ENCODE data around the gene MOK. TPM values are rescaled to one million over a fixed set of nuclear protein-coding genes. Genes with fewer than 3 reads are reported as not detected.
"Not testable (repeated sequence)": the region's sequence is repeated elsewhere in the genome, so short reads cannot be mapped to it uniquely, and the experiment has no call there.

Gene MOK
- total RNA-seq, 2 donors from 2014 or later: 8.4 to 10.0 TPM

- intact Hi-C loops (cut with DNase I): no loop called here
- DNase-seq (ENCODE audit: low spot score): no peak
Observed at GRCh38 chr14:102255401-102256190, 49.4 kb downstream of the MOK start.

- intact Hi-C loops (cut with DNase I): no loop called here
- no peak for DNase-seq (ENCODE audit: low spot score)
Observed at GRCh38 chr14:102252834-102253801, 51.8 kb downstream of the MOK start.

GRCh38 chr14:102251161-102251560 lies 53.8 kb downstream of the MOK start:
- peak; percentile 29 for DNase-seq (ENCODE audit: low spot score)
- intact Hi-C loops (cut with DNase I): no loop called here

GRCh38 chr14:102250636-102251035 lies 54.3 kb downstream of the MOK start:
- peak; percentile 72 for DNase-seq (ENCODE audit: low spot score)
- intact Hi-C loops (cut with DNase I): no loop called here

GRCh38 chr14:102249981-102250380 lies 55.0 kb downstream of the MOK start:
- peak; percentile 47 for DNase-seq (ENCODE audit: low spot score)
- intact Hi-C loops (cut with DNase I): no loop called here

- DNase-seq (ENCODE audit: low spot score): peak; percentile 42
- intact Hi-C loops (cut with DNase I): no loop called here
Observed at GRCh38 chr14:102249041-102249440, 55.9 kb downstream of the MOK start.

- DNase-seq (ENCODE audit: low spot score): no peak
- intact Hi-C loops (cut with DNase I): no loop called here
Observed at GRCh38 chr14:102248121-102248520, 56.8 kb downstream of the MOK start.

GRCh38 chr14:102246071-102246470 lies 58.9 kb downstream of the MOK start:
- peak; percentile 9 for DNase-seq (ENCODE audit: low spot score)
- intact Hi-C loops (cut with DNase I): no loop called here

- intact Hi-C loops (cut with DNase I): not testable (repeated sequence)
Observed at GRCh38 chr14:102243795-102244194, 61.2 kb downstream of the MOK start.

GRCh38 chr14:102241147-102241546 lies 63.8 kb downstream of the MOK start:
- DNase-seq (ENCODE audit: low spot score): peak; percentile 30
- intact Hi-C loops (cut with DNase I): no loop called here

More at GRCh38 chr14:102243795-102244194, 61.2 kb downstream of the MOK start:
- peak; percentile 43 for DNase-seq (ENCODE audit: low spot score)

GRCh38 chr14:102240481-102240880 lies 64.5 kb downstream of the MOK start:
- peak; percentile 22 for DNase-seq (ENCODE audit: low spot score)

GRCh38 chr14:102239231-102239630 lies 65.7 kb downstream of the MOK start:
- peak; percentile 30 for DNase-seq (ENCODE audit: low spot score)
- intact Hi-C loops (cut with DNase I): no loop called here

More at GRCh38 chr14:102240481-102240880, 64.5 kb downstream of the MOK start:
- intact Hi-C loops (cut with DNase I): not testable (repeated sequence)

- intact Hi-C loops (cut with DNase I): no loop called here
- DNase-seq (ENCODE audit: low spot score): no peak
Observed at GRCh38 chr14:102238766-102239165, 66.2 kb downstream of the MOK start.

- intact Hi-C loops (cut with DNase I): no loop called here
Observed at GRCh38 chr14:102238131-102238530, 66.8 kb downstream of the MOK start.

GRCh38 chr14:102236026-102236425 lies 68.9 kb downstream of the MOK start:
- intact Hi-C loops (cut with DNase I): no loop called here
- DNase-seq (ENCODE audit: low spot score): no peak

More at GRCh38 chr14:102238131-102238530, 66.8 kb downstream of the MOK start:
- no peak for DNase-seq (ENCODE audit: low spot score)

GRCh38 chr14:102235275-102235897 lies 69.6 kb downstream of the MOK start:
- intact Hi-C loops (cut with DNase I): no loop called here
- DNase-seq (ENCODE audit: low spot score): peak; percentile 93

- intact Hi-C loops (cut with DNase I): loop anchor here (5.0 kb wide), 1 partner anchor 78 kb away; no protein-coding TSS in a partner anchor
- peak; percentile 56 for DNase-seq (ENCODE audit: low spot score)
Observed at GRCh38 chr14:102234331-102235264, 70.4 kb downstream of the MOK start.

- DNase-seq (ENCODE audit: low spot score): peak; percentile 17
- intact Hi-C loops (cut with DNase I): loop anchor here (5.0 kb wide), 1 partner anchor 79 kb away; no protein-coding TSS in a partner anchor
Observed at GRCh38 chr14:102233081-102233480, 71.9 kb downstream of the MOK start.

GRCh38 chr14:102232348-102232625 lies 72.7 kb downstream of the MOK start:
- DNase-seq (ENCODE audit: low spot score): no peak
- intact Hi-C loops (cut with DNase I): loop anchor here (5.0 kb wide), 1 partner anchor 80 kb away; no protein-coding TSS in a partner anchor
